Transverse colon (tissue), 4 donors: ENCODE measurements around the gene MED8. TPM values are rescaled to one million over a fixed set of nuclear protein-coding genes. Genes with fewer than 3 reads are reported as not detected.

ENCODE experiments used
- DNase-seq: peaks from one replicate; pipeline ENCODE4 v3.0.0-alpha.2; 2019
- H3K27ac ChIP-seq, 4 donors: fragments of 200-600 bp; sonication (generic); 2 replicates each; pipeline ENCODE4 v1.5.1; 2016 to 2018; ENCODE audit warnings: inconsistent platforms in 4 of 4
- H3K27me3 ChIP-seq: fragments of 200-600 bp; sonication (generic); 2 replicates; pipeline ENCODE4 v1.5.1; 2017; ENCODE audit warnings: inconsistent platforms
- H3K36me3 ChIP-seq, 4 donors: fragments of 200-600 bp; sonication (generic); 2 replicates each; pipeline ENCODE4 v1.5.1; 2017 to 2019; ENCODE audit warnings: inconsistent platforms in 4 of 4
- H3K4me1 ChIP-seq, 4 donors: fragments of 200-600 bp; sonication (generic); 2 replicates each; pipeline ENCODE4 v1.5.1; 2017 to 2020; ENCODE audit warnings: inconsistent platforms in 4 of 4
- H3K4me3 ChIP-seq, 4 donors: fragments of 200-600 bp; sonication (generic); 1 replicate in 1 of 4; 2 replicates in 3 of 4; pipeline versions ENCODE4 v1.5.1 to v1.6.1; 2017 to 2019; ENCODE audit warnings: inconsistent platforms in 4 of 4
- H3K9me3 ChIP-seq, 2 donors: fragments of 200-600 bp; sonication (generic); 2 replicates each; pipeline ENCODE4 v1.5.1; 2017 to 2019; ENCODE audit warnings: inconsistent platforms in 2 of 2
- EP300 ChIP-seq: sonication (generic); formaldehyde crosslinking; IDR thresholded peaks from one replicate; pipeline ENCODE4 v1.6.1; 2017; ENCODE audit warnings: antibody characterized with exemption, low read depth
- POLR2A ChIP-seq: fragments of 450-650 bp; IDR thresholded peaks from one replicate; pipeline ENCODE4 v1.6.1; 2016; ENCODE audit warnings: antibody characterized with exemption, mild to moderate bottlenecking, moderate library complexity
- POLR2AphosphoS5 ChIP-seq, 3 donors: sonication (generic); formaldehyde crosslinking; IDR thresholded peaks; one replicate each; pipeline ENCODE4 v1.6.1; 2016; ENCODE audit warnings: antibody characterized with exemption in 3 of 3
- WGBS, 2 donors: methylation state at CpG; one replicate each; pipeline ENCODE4 v1.1.5; 2018; ENCODE audit warnings: low coverage in 1 of 2; 5-methylcytosine and 5-hydroxymethylcytosine counted together
- in situ Hi-C, 4 donors: fragments of 200-750 bp; cut with MboI; loops; one replicate each; pipeline versions ENCODE4 v1.15.0 to v1.15.1; 2017; ENCODE audit warnings: low sequenced_read_pairs in 3 of 4, low pct_ligation_motif_present in 1 of 4, low pct_unique_long_range_greater_than_20kb in 1 of 4
- intact Hi-C: fragments of 100-400 bp; cut with DNase I; formaldehyde crosslinking; loops from one replicate; pipeline ENCODE4 v1.15.1; 2023; ENCODE audit warnings: low total_unique reads
- total RNA-seq, 4 donors: library from RNA; depleted of rRNA; stranded (reverse); fragments of >200 nt; gene quantifications; one replicate each; pipeline ENCODE4 v1.1.0, GENCODE V29; 2016
- TF ChIP-seq, protein P1 (sequence below), 5 experiments: fragments of 200-600 bp in 3 of 5; fragments of 450-650 bp in 2 of 5; sonication (generic) in 3 of 5; IDR thresholded peaks; 1 replicate in 2 of 5; 2 replicates in 3 of 5; pipeline ENCODE4 v1.5.1; 2016 to 2017; ENCODE audit warnings: antibody characterized with exemption in 5 of 5, inconsistent platforms in 3 of 5, mild to moderate bottlenecking in 2 of 5, moderate library complexity in 1 of 5

Gene MED8
- total RNA-seq, 4 donors from 2014 or later: 12.7 to 41.9 (median 25.0) TPM

DNA sequence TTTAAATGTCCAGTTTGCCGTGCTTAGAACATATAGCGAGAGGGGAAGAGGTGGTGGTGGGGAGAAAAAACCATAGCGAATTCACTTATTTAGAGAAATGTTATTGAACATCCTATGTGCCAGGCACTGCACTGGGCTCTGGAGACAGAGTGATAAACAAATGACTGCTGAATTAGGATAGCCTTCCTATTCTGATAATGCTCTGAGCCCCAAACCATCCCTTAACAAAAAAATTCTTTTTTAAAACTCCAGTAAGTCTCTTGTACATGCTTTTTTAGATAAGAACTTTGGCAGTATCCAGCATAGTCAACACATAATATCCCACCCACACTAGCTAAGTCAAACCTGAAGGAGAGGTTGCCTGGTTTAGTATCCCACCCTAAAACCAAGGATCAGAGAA, 8.6 kb upstream of the MED8 start:
- no peak for DNase-seq
- no peak for TF ChIP-seq POLR2A
- TF ChIP-seq POLR2AphosphoS5 (IDR thresholded peaks at IDR 0.05): no peak
- TF ChIP-seq, protein P1, sequence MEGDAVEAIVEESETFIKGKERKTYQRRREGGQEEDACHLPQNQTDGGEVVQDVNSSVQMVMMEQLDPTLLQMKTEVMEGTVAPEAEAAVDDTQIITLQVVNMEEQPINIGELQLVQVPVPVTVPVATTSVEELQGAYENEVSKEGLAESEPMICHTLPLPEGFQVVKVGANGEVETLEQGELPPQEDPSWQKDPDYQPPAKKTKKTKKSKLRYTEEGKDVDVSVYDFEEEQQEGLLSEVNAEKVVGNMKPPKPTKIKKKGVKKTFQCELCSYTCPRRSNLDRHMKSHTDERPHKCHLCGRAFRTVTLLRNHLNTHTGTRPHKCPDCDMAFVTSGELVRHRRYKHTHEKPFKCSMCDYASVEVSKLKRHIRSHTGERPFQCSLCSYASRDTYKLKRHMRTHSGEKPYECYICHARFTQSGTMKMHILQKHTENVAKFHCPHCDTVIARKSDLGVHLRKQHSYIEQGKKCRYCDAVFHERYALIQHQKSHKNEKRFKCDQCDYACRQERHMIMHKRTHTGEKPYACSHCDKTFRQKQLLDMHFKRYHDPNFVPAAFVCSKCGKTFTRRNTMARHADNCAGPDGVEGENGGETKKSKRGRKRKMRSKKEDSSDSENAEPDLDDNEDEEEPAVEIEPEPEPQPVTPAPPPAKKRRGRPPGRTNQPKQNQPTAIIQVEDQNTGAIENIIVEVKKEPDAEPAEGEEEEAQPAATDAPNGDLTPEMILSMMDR (IDR thresholded peaks at IDR 0.05): no peak
- no peak for TF ChIP-seq EP300
- H3K27me3 ChIP-seq: no peaks in the 10 kb centered on the region
- H3K9me3 ChIP-seq: no peaks in the 10 kb centered on the region
- H3K4me3 ChIP-seq: no peak overlapping the region
- H3K36me3 ChIP-seq: peaks cover 0 to 7% (median 2%) of the 10 kb centered on the region in 4 donors
- H3K27ac ChIP-seq: no peak overlapping the region
- H3K4me1 ChIP-seq: peaks cover 0 to 14% (median 0%) of the 10 kb centered on the region in 4 donors
- intact Hi-C loops (no loop called here), in situ Hi-C loops (no loop called here)
- WGBS, 2 donors: 96 to 97% methylated on average over 3 of the region's 3 CpGs

DNA sequence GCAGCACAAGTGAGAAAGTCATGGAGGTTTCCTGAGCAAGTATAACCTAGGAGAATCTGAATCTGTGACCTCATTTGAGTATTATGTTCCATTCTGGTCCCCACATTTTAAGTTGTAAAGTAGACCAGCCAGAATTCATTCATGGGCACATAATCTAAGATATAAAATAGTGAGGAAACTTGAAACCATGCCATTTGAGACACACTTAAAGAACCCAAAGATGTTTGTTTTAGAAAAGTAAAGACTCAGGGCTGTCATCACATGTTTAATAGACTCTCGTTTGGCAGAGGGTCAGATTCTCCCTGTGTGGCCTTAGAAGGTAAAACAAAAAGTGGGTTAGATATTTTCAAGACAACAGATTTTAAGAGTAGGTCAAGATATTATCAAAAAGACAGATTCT, 6.5 kb upstream of the MED8 start:
- peaks cover 0 to 4% (median 2%) of the 10 kb centered on the region in 4 donors for H3K36me3 ChIP-seq
- DNase-seq: no peak
- no peaks in the 10 kb centered on the region for H3K27me3 ChIP-seq
- in situ Hi-C loops: no loop called here
- H3K27ac ChIP-seq: no peak overlapping the region
- 41 to 56% methylated on average over 1 of the region's 1 CpG for WGBS, 2 donors
- H3K4me1 ChIP-seq: peaks cover 0 to 22% (median 1%) of the 10 kb centered on the region in 4 donors
- no peaks in the 10 kb centered on the region for H3K9me3 ChIP-seq
- intact Hi-C loops: no loop called here
- no peak for TF ChIP-seq EP300
- no peak overlapping the region for H3K4me3 ChIP-seq

DNA sequence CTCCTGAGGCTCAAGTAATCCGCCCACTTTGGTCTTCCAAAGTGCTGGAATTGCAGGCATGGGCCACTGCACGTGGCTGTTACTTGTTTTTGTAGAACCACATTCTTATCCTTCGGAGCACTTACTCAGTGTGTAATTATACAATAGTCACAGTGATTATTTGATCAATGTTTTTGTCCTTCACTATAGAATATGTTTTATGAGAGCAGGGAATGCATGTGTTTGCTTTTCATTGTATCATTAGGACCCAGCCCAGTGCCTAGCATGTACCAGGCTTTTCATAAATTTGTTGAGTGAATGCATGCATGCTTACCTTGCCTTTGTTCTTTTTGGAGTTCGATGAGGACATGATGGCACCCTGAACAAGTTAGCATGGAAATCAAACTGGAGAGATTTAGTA, 5.9 kb upstream of the MED8 start:
- Histone ChIP-seq H3K36me3 (peaks cover 0 to 4% (median 2%) of the 10 kb centered on the region in 4 donors), H3K4me1 (peaks cover 4 to 28% (median 7%) of the 10 kb centered on the region in 4 donors), H3K4me3 (no peak overlapping the region), H3K27ac (no peak overlapping the region), H3K9me3 (no peaks in the 10 kb centered on the region), H3K27me3 (no peaks in the 10 kb centered on the region)
- DNase-seq: no peak
- TF ChIP-seq, protein P1 (IDR thresholded peaks at IDR 0.05): no peak
- TF ChIP-seq EP300 (no peak), POLR2AphosphoS5 (IDR thresholded peaks at IDR 0.05) (no peak)
- in situ Hi-C loops (no loop called here), intact Hi-C loops (no loop called here)
- WGBS, 2 donors: 74 to 77% methylated on average over 4 of the region's 4 CpGs

DNA sequence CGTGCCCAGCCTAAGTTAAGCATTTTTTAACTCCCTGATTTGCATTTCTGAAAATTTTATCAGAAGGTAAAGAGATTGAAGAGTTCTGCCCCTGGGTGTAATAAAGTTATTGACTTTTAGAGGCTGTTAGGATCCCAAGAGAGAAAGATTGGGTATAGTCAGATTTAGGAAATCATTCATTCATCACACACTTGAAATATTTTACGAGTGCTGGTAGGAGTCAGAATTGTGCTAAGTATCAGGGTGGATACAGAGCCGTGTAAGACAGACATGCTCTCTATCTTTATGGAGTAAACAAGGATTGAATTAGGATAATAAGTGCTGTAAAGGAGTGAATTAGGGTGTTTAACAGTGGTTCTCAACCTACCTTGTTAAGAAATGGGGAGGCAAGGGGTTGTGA, 3.1 kb upstream of the MED8 start:
- in situ Hi-C loops (no loop called here), intact Hi-C loops (no loop called here)
- DNase-seq: no peak
- Histone ChIP-seq H3K36me3 (peaks cover 0 to 4% (median 2%) of the 10 kb centered on the region in 4 donors), H3K27me3 (no peaks in the 10 kb centered on the region), H3K9me3 (no peaks in the 10 kb centered on the region), H3K4me1 (peaks cover 14 to 45% (median 24%) of the 10 kb centered on the region in 4 donors), H3K27ac (no peak overlapping the region), H3K4me3 (no peak overlapping the region)
- WGBS, 2 donors: 56 to 69% methylated on average over 3 of the region's 3 CpGs
- TF ChIP-seq POLR2A (no peak), POLR2AphosphoS5 (IDR thresholded peaks at IDR 0.05) (no peak), EP300 (no peak)
- TF ChIP-seq, protein P1 (IDR thresholded peaks at IDR 0.05): no peak

DNA sequence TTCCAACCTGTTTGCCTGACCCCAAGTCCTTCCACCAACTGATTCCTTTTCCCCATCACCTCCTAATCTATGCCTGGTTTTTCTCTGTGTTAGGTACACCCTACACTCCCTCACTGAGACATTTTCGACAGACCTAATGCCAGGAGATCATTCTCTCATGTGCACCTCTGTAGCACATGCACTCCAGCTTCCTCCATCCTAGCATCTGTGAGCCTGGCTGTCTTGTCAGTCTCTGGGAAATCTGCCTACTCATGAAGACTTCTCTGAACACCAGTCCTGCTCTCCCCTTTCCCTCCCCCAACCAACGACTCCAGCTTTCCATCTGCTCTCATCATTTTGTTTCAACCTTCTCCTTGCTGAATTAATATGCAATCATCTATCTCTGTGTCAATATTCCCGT, 987 bp downstream of the MED8 start:
- in situ Hi-C loops: no loop called here
- H3K27me3 ChIP-seq: no peaks in the 10 kb centered on the region

More for the DNA sequence above, 987 bp downstream of the MED8 start:
- no peak for TF ChIP-seq POLR2A
- no peak for TF ChIP-seq EP300
- no peak for TF ChIP-seq POLR2AphosphoS5 (IDR thresholded peaks at IDR 0.05)
- TF ChIP-seq, protein P1 (IDR thresholded peaks at IDR 0.05): no peak
- peaks cover 14 to 32% (median 25%) of the 10 kb centered on the region in 4 donors for H3K4me1 ChIP-seq
- no peak for DNase-seq
- intact Hi-C loops: no loop called here
- WGBS, 2 donors: 42 to 44% methylated on average over 3 of the region's 3 CpGs
- H3K9me3 ChIP-seq: no peaks in the 10 kb centered on the region
- peak overlapping the region in 3 of 4 donors; percentile 85 to 92 (median 90) for H3K27ac ChIP-seq
- H3K4me3 ChIP-seq: peak overlapping the region; percentile 64 to 90 (median 79)
- H3K36me3 ChIP-seq: peaks cover 0 to 37% (median 16%) of the 10 kb centered on the region in 4 donors
